NCI-H2227 treated with DMSO at 0.1 percent for 48 hours (cell line): ENCODE results near the gene RPS6KC1.

Source experiments
- DNase-seq: peaks from one replicate; lab custom pipeline; 2025; lab: John Stamatoyannopoulos, UW

The RPS6KC1 gene

GRCh38 chr1:213227458-213227857 is 176.4 kb downstream of the RPS6KC1 start:
- DNase-seq, result no peak

DNA sequence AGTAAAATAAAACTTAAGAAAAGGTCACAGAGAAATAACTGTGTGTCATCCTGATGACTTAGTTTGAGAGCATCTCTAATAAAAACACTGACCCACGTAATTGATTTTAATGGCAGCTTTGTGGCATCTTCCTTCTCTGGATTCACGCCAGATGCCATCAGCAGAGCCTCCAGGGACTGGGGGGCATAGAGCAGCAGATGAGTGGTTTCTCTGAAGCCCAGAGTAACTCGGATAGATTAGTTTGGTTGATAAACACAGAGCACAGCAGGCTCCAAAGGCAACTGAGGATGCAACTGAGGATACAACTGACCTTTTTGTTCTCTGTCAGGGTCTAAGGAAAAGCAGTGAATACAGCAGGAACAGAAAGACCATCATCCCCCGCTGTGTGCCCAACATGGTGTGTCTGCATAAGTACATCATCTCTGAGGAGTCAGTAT is 180.8 kb downstream of the RPS6KC1 start:
- peak; percentile 94 for DNase-seq

- no peak for DNase-seq
Observed at GRCh38 chr1:213242883-213243282, 191.8 kb downstream of the RPS6KC1 start.

DNA sequence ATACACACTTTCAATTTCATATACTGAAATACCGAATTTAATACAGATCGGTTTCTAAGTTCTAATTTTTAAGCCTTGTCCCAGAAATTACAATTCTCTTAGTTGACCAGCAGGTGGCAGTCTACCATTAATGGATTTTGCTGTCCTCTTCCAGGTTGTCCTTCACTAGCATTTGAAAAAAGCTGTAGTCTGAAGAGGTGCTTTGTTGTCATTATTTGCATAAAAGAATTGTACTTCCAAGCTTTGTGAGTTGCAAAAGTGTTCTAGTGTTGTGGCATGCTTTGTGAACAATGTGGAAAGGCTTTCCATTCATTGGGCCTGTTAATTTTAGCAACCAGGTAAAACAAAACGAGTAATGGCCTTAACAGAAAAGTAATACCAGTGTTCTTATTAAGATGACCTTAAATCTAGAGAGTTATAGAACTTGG is 193.6 kb downstream of the RPS6KC1 start:
- DNase-seq, result peak; percentile 65

GRCh38 chr1:213245260-213245910 is 194.3 kb downstream of the RPS6KC1 start:
- DNase-seq, result no peak

DNA sequence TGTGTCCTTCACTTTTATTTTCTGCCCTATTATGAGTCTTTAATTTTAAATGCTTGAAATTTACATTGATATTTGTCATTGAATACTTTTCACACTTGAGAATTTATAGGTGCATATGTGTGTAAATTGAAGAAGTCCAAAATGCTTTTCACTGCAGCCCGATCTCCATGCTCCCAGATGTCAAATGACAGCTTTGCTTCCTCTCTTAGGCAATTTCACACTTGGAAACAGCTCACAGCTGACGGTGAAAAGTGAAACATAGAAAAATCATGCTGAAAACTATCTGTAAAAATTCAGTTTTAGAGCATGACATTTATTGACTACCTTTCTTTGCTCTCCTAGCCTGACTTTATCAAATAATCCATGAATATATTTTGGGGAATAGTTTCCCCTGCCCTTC is 196.0 kb downstream of the RPS6KC1 start:
- DNase-seq, result no peak

GRCh38 chr1:213249395-213249794 is 198.4 kb downstream of the RPS6KC1 start:
- DNase-seq, result no peak

DNA sequence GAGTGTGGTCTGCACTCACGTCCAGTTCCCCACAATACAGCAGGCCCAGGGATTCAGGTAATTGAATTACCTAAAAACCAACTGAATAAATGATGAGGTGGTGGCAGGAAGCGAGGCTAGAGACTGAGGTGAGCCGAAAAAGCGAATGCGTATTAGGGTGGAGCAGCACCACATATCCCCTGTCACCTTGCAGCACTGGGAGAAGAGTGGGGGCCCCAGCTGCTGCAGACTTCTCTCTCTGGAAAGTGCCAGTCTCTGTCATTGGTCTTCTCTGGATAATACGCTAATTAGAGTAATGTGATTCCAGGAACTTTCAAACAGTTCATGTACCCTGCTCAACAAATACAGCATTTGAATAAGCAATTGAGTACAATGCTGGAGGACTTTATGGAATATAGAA is 199.0 kb downstream of the RPS6KC1 start:
- DNase-seq, result no peak

- DNase-seq, result no peak
Observed at GRCh38 chr1:213250446-213250845, 199.4 kb downstream of the RPS6KC1 start.

GRCh38 chr1:213251972-213252371 is 200.9 kb downstream of the RPS6KC1 start:
- DNase-seq, result no peak

DNA sequence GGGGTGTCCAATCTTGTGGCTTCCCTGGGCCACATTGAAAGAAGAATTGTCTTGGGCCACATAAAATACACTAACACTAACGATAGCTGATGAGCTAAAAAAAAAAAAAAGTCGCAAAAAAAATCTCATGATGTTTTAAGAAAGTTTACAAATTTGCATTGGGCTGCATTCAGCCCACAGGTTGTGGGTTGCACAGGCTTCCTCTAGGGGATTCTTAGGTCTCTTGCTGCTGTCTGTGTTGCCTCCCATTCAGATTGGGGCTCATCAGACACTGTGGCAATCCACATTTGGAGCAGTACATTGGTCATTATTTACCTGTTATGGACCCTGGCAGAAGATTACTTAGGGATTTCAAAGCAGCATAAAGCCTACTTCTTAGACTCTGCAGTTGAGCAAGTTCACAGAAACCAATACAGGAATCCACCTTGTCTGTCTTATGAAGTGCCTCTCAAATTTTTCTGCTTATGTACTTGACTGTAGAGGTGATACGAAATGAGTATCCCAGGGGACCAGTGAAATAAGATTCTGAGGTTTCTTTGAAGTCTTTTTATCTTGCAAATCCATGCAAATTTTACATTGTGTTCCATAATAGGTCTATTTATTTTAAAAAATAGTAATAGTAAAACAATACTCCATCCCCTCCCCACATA is 205.5 kb downstream of the RPS6KC1 start:
- no peak for DNase-seq

GRCh38 chr1:213260311-213261075 is 209.5 kb downstream of the RPS6KC1 start:
- no peak for DNase-seq

DNA sequence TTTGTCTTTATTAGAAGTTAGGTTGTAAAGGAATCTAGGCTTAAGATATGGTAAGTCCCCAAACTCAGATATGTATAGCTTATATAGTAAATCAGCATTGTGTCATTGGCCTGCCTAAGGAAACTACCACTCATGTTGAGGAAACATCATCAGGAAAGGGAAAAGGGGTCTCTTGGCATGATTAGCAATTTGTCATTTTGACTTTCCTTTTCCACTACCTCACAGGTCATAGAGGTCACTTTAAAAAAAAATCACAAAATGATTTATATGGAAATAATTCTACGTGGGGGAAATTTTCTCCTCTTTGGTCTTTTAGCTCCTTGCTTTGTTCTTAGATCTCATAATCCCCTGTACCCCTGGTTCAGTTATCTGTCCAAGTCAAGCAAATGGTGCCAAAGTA is 213.5 kb downstream of the RPS6KC1 start:
- no peak for DNase-seq

GRCh38 chr1:213266983-213267772 is 216.1 kb downstream of the RPS6KC1 start:
- no peak for DNase-seq

GRCh38 chr1:213268221-213268620 is 217.2 kb downstream of the RPS6KC1 start:
- DNase-seq, result no peak

GRCh38 chr1:213269829-213270228 is 218.8 kb downstream of the RPS6KC1 start:
- no peak for DNase-seq

DNA sequence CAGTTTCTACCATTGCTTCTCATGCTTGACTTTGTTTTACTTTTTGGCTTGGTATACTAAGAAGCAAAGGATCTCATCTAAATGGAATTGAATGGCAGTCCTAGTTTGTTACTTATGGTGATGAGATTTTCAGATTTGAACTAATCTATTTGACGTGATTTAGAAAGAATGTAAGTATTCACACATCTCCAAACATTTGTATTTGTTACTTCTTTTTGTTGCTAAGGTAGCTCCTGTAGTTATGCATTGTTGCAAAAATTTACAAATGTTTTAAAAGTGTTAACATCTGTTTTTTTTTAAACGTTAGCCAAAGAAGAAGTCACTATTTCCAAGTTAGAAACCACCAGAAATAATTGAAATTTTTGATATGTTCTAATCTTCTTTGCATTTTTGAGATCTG is 222.5 kb downstream of the RPS6KC1 start:
- DNase-seq, result no peak

GRCh38 chr1:213274140-213274539 is 223.1 kb downstream of the RPS6KC1 start:
- DNase-seq, result no peak

- DNase-seq, result no peak
Observed at GRCh38 chr1:213275293-213275692, 224.3 kb downstream of the RPS6KC1 start.

GRCh38 chr1:213276236-213276635 is 225.2 kb downstream of the RPS6KC1 start:
- DNase-seq, result no peak

DNA sequence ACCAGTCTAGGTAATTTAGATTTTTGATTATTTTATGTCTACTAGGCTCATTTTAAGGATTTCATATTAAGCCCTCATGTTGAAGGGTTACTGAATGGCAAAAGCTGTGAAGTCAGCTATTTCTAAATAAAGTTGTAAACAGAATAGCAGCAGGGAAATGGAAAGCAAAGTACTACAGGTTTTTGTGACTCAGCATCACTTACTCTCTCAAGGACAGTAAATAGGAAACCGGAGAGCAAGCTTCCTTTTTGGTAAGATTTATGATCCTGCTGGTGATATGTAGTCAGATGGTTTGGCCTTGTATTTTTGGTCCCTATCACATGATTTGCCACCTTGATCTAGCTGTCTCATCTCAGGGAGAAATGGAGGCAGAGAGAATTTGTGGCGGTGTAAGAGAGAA is 226.0 kb downstream of the RPS6KC1 start:
- no peak for DNase-seq

GRCh38 chr1:213279410-213279809 is 228.4 kb downstream of the RPS6KC1 start:
- no peak for DNase-seq
